Smooth muscle cell (in vitro differentiated cells): ENCODE measurements around the gene OVOL1. TPM values are rescaled to one million over a fixed set of nuclear protein-coding genes. Genes with fewer than 3 reads are reported as not detected.

Experiments
- DNase-seq: peaks from one replicate; lab custom pipeline; 2025; ENCODE audit not compliant: unreplicated experiment; lab: John Stamatoyannopoulos, UW
- H2AFZ ChIP-seq: fragments of 200-600 bp; sonication (generic); 2 replicates; pipeline ENCODE4 v1.6.0; 2016; ENCODE audit warnings: antibody characterized with exemption, low read depth, mild to moderate bottlenecking
- H3F3A ChIP-seq: fragments of 200-600 bp; sonication (generic); 2 replicates; pipeline ENCODE4 v1.6.0; 2017; ENCODE audit warnings: antibody characterized with exemption, low read depth
- H3K27ac ChIP-seq: fragments of 200-600 bp; sonication (generic); 2 replicates; pipeline ENCODE4 v1.5.1; 2016; ENCODE audit warnings: low read depth, mild to moderate bottlenecking
- H3K27me3 ChIP-seq: fragments of 200-600 bp; sonication (generic); 2 replicates; pipeline ENCODE4 v1.6.1; 2016; ENCODE audit warnings: low read depth, mild to moderate bottlenecking
- H3K36me3 ChIP-seq: fragments of 200-600 bp; sonication (generic); 2 replicates; pipeline ENCODE4 v1.5.1; 2016; ENCODE audit warnings: low read depth
- H3K4me1 ChIP-seq: fragments of 200-600 bp; sonication (generic); 2 replicates; pipeline ENCODE4 v1.5.1; 2016; ENCODE audit warnings: low read depth
- H3K4me2 ChIP-seq: fragments of 200-600 bp; sonication (generic); 2 replicates; pipeline ENCODE4 v1.6.0; 2016; ENCODE audit warnings: mild to moderate bottlenecking
- H3K4me3 ChIP-seq: fragments of 200-600 bp; sonication (generic); 2 replicates; pipeline ENCODE4 v1.5.1; 2016; ENCODE audit warnings: mild to moderate bottlenecking
- H3K79me2 ChIP-seq: fragments of 200-600 bp; sonication (generic); 2 replicates; pipeline ENCODE4 v1.6.0; 2016; ENCODE audit warnings: low read depth, mild to moderate bottlenecking
- H3K9ac ChIP-seq: fragments of 200-600 bp; sonication (generic); 2 replicates; pipeline ENCODE4 v1.6.0; 2016; ENCODE audit warnings: low read depth
- H3K9me3 ChIP-seq: fragments of 200-600 bp; sonication (generic); replicated peaks from 2 replicates; pipeline ENCODE4 v1.5.1; 2016; ENCODE audit warnings: low read depth
- H4K20me1 ChIP-seq: fragments of 200-600 bp; sonication (generic); 2 replicates; pipeline ENCODE4 v1.6.0; 2016; ENCODE audit warnings: low read depth
- WGBS: methylation state at CpG from one replicate; pipeline ENCODE4 v1.1.7; 2016; ENCODE audit warnings: low lambda C conversion rate; 5-methylcytosine and 5-hydroxymethylcytosine counted together
- polyA plus RNA-seq: library from polyadenylated mRNA; unstranded; fragments of >200 nt; fragmentation: Nextera tagmentation; extraction: Ambion mirVana; gene quantifications from 2 replicates; pipeline ENCODE4 v1.2.1, GENCODE V29; 2016
- total RNA-seq: library from RNA; depleted of rRNA; stranded (reverse); fragments of >200 nt; gene quantifications from 2 replicates; pipeline ENCODE4 v1.2.3, GENCODE V29; 2014
- TF ChIP-seq, protein P1 (sequence below): fragments of 200-600 bp; sonication (generic); IDR thresholded peaks from 2 replicates; pipeline ENCODE4 v1.5.1; 2017; ENCODE audit warnings: borderline replicate concordance, mild to moderate bottlenecking, antibody characterized with exemption; ENCODE audit not compliant: insufficient read depth, poor library complexity, severe bottlenecking

The OVOL1 gene
- total and polyA plus RNA-seq, 2 experiments from 2014 or later, result 3.1 to 7.8 TPM

DNA sequence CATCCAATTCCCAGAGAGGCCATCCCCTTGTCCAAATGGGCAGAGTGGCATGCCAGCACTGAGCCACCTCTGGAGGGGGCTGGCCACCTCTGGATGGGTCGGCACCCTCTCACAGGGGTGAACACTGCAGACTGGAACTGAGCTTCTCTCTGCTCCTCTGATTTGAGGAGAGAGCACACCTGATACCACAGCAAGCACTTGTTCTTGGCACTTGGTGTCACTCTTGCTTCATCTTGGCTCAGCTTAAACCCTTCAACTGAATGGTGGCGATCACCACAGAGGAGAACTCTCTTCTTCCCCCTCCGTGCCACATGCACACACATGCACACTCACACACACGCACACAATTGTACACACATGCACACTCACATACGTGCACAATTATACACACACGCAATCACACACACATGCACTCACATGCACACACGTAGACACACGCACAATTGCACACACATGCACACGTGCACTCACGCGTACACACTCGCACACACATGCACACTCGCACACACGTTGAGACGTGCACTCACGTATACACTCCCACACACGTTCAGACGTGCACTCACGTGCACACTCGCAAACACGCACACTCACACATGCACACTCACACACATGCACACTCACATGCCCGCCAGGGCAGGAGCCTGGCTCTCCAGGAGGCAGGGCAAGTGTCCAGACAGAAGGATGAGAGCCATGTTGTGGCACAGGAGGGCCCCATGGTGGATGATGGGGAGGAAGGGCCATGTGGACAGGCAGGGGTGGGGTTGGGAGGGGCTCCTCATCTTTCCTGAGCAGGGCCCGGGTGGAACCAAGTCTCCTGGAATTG, 23.4 kb downstream of the OVOL1 start:
- Histone ChIP-seq H2AFZ (no peak overlapping the region), H4K20me1 (no peaks in the 10 kb centered on the region), H3K36me3 (no peaks in the 10 kb centered on the region), H3K4me3 (no peak overlapping the region), H3K9ac (no peak overlapping the region), H3K4me1 (no peaks in the 10 kb centered on the region), H3K9me3 (no peaks in the 10 kb centered on the region), H3K79me2 (no peaks in the 10 kb centered on the region), H3F3A (no peaks in the 10 kb centered on the region), H3K4me2 (no peak overlapping the region), H3K27me3 (no peaks in the 10 kb centered on the region), H3K27ac (no peak overlapping the region)
- no peak for DNase-seq
- TF ChIP-seq, protein P1, sequence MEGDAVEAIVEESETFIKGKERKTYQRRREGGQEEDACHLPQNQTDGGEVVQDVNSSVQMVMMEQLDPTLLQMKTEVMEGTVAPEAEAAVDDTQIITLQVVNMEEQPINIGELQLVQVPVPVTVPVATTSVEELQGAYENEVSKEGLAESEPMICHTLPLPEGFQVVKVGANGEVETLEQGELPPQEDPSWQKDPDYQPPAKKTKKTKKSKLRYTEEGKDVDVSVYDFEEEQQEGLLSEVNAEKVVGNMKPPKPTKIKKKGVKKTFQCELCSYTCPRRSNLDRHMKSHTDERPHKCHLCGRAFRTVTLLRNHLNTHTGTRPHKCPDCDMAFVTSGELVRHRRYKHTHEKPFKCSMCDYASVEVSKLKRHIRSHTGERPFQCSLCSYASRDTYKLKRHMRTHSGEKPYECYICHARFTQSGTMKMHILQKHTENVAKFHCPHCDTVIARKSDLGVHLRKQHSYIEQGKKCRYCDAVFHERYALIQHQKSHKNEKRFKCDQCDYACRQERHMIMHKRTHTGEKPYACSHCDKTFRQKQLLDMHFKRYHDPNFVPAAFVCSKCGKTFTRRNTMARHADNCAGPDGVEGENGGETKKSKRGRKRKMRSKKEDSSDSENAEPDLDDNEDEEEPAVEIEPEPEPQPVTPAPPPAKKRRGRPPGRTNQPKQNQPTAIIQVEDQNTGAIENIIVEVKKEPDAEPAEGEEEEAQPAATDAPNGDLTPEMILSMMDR, result no peak
- WGBS, result 89% methylated on average over 23 of the region's 23 CpGs

DNA sequence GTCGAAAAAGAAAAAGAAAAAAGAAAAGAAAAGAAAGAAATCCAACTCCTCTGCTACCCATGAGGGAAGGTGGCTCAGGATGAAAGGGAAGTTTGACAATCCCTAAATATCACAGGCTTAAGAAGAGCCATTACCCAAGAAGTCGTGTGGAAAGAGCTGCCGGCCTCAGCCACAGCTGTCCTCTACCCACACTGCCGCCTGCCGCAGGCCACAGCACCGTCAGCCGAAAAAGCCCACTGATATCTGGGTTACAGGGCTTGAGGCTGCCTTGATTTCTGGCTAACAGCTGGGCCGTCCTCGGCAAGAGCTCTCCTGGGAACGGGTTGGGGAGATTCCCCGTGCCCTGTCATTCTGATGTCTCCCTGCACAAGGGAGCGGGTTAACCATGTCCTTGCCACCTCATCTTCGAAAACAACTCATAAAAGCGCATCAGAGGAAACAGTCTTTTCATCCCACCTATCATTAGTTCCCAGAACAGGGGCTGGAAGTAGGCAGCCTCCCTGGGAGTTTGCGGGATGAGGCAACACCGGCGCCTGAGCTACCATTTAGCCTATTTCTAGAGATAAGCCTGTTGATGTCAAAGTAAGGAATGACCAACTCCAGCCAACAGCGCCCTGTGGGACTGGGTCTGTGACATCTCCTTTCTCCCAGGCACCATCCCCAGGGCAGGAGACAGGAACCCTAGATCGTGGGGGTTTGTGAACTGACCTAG, 25.1 kb downstream of the OVOL1 start:
- DNase-seq, result no peak
- no peaks in the 10 kb centered on the region for H4K20me1 ChIP-seq
- no peak overlapping the region for H3K4me3 ChIP-seq
- no peaks in the 10 kb centered on the region for H3K36me3 ChIP-seq
- H2AFZ ChIP-seq, result no peak overlapping the region
- no peaks in the 10 kb centered on the region for H3K27me3 ChIP-seq
- no peak overlapping the region for H3K4me2 ChIP-seq
- no peak overlapping the region for H3K27ac ChIP-seq
- TF ChIP-seq, protein P1, result no peak
- H3F3A ChIP-seq, result no peaks in the 10 kb centered on the region
- no peak overlapping the region for H3K9ac ChIP-seq
- H3K4me1 ChIP-seq, result no peaks in the 10 kb centered on the region
- no peaks in the 10 kb centered on the region for H3K9me3 ChIP-seq
- no peaks in the 10 kb centered on the region for H3K79me2 ChIP-seq
- WGBS, result 63% methylated on average over 19 of the region's 19 CpGs

DNA sequence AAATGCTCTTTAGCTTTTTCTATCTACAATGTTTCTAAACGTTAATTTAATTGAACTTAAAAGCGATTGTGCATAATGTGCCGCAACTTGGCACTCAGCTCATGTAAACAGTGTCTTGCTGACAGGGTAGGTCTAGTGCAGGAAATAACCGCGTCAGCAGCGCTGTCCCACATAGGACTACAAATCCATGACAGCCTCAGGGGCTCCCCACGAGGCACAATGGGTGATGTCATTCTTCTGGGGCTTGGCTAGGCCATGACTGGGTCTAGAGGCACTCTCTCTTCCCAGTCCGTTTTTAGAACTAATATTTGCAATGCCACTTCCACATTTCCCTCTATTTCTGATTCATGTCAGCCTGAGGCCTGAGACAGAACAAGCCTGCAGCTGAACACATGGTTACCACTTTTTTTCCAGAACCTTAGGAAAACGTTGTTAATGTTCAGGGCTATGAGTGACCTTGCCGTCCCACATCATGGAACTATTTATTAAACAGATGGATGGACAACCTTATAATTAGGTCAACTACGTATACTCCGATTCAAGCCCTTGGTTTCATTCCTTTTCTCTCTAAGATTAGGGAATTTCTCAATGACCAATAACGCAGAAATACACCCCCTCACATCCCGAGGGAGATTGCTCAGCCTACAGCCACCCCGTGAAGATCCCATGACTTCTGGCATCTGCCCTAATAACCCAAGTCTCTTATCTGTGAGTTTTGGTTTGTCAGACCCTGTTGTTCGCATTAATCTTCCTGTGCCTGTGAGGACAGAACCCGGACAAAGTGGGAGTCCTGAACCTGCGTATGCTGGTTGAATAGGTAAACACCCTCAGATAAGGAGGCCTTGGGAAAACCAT, 27.5 kb downstream of the OVOL1 start:
- DNase-seq, result no peak
- Histone ChIP-seq H3K27me3 (no peaks in the 10 kb centered on the region), H2AFZ (no peak overlapping the region), H3K4me1 (no peaks in the 10 kb centered on the region), H3K4me2 (no peak overlapping the region), H3K36me3 (no peaks in the 10 kb centered on the region), H3K9me3 (no peaks in the 10 kb centered on the region), H3K79me2 (no peaks in the 10 kb centered on the region), H3F3A (no peaks in the 10 kb centered on the region), H3K4me3 (no peak overlapping the region), H4K20me1 (no peaks in the 10 kb centered on the region), H3K9ac (no peak overlapping the region), H3K27ac (peak overlapping the region; percentile 46)
- TF ChIP-seq, protein P1, result no peak
- WGBS, result 64% methylated on average over 18 of the region's 18 CpGs
